ENCODE measurements around the gene RHOU.

The RHOU gene

DNA sequence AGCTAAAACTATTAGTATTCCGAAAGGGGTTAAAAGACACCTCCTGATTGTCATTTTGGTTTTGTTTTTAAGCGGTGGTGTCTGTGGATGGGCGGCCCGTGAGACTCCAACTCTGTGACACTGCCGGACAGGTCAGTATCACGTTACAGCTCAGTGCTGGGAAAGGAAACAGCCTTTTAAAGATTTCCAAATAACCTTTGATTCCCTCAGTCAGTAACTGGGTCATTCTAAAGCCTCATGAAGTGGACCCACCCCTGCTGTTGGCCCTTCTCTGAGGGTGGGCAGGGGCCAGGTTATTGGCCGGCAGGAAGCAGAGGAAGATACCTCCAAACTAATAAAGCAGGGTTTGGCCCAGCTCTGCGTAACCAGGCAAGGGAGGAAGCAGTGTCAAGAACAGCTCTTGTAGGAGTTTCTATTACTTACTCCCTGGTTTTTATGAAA lies 2.3 kb downstream of the RHOU start:
- DNase-seq (ENCODE audit: low read depth): no peak

DNA sequence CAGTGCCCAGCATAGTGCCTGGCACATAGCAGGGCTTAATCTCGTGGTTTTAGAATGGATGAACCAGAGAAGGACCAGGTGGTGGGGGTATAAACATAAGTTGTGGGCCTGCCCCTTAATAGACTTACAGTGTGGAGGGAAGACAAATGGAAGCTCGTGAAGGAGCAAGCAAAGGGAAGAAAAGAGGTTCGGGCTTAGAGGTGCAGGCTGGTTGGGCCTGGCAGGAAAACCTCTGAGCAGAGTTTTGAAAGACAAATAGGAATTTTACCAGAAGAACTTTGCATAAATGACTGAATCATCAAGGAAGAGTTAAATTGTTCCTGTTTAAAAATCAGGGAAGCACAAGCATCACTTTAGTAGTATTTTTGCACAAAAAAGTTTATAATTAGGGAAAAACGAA lies 4.5 kb downstream of the RHOU start:
- DNase-seq (ENCODE audit: low read depth): no peak

DNA sequence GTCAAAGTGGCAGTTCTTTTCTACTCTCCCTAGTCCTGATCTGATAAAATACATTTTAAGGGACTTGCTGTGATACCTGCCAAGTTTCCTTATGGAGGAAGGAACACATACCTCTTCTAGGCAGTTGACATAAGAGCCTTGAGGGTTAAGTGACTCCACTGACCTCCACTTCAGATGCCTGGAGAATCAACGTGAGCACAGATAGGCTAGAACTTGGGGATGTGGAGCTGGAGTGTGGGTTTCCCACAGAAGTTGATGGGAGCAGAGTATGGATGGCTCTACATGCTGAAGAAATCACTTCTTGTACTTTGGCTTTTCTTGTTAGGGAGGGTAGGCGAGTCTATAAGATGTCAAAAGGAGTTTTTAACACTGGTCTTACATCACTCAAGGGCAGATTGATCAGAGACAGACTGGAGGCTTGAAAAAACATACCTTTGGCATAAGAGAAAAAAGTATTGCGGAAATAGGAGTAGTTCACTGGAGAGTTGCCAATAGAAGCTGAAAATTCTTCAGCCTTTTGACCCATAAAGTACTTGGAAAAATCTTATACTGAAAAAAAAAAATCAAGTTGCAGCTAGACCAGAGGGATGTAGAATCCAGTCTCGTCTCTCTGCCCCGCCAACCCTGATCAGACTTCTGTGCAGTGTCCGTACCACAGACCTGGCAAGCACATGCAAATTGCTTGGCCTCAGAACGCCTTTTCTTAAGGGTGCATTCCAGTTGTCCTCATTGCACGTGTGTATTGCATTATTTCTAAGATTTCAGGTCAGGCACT lies 5.5 kb downstream of the RHOU start:
- no peak for DNase-seq (ENCODE audit: low read depth)

DNA sequence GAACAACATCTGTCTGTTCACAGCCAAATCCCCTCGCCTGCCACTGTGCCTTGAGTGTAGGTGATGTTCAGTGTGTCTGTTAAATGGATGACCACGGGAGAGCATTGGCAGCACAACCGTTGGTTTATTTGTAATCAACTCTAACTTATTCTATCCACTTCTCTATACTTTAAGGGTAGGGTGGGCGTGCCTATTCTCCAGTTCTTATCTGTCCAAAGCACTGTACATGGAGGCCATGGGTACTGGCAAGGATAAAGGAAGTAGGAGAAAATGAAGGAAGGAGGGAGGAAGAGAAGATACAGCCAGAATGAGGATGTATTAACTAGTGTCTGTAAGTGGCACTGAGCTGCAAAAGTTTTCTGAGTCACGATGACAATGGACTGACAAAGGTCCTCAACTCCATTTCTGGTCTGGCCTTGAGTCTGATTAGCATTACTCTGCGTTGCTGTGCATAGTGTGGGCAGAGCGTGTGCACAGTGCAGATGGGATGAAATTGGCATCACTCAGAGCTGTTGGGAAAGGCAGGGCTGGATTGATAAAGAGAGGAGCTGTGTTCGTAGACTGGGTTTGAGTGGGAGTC lies 7.1 kb downstream of the RHOU start:
- no peak for DNase-seq (ENCODE audit: low read depth)

DNA sequence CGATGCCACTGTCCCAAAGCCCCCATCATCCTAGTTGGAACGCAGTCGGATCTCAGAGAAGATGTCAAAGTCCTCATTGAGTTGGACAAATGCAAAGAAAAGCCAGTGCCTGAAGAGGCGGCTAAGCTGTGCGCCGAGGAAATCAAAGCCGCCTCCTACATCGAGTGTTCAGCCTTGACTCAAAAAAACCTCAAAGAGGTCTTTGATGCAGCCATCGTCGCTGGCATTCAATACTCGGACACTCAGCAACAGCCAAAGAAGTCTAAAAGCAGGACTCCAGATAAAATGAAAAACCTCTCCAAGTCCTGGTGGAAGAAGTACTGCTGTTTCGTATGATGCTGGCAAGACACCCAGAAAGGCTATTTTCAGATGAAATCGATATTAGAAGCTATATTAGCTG lies 8.1 kb downstream of the RHOU start:
- DNase-seq (ENCODE audit: low read depth): no peak

DNA sequence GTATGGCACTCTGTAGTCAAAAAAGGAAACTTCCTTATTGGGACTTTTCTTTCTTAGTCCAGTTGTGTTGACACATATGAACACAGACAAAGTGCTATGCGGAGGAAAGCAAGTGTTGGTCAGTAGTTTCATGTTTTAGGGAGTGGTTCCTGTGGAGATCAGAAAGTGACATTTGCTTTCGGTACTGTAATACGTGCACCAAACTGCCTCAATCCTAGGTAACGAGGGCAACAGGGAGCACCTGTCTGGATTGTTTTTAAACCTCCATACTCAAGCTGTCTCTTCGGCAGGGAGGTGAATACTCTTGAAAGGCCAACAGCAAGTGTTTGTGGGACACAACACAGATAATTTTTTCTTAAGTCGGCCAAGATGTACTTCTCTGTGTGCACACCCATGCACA lies 9.1 kb downstream of the RHOU start:
- no peak for DNase-seq (ENCODE audit: low read depth)

DNA sequence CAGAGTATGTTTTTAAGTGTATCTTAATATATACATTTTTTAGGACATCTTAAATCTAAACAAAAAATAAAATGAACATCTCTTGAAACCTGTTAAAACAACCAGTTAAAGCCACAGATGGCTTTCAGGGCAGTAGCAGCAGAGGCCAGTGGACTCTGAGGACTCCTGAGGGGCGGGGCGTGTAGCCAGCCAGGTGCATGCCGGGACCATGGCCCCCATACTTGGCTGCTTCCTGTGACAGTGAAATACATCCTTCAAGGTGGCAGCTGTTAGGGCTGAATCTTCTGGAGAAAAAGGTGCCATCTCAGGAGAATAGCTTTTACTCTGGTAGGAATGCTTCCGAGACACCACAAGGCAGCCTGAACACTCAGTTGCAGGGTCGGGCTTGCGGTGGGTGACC lies 9.6 kb downstream of the RHOU start:
- no peak for DNase-seq (ENCODE audit: low read depth)

DNA sequence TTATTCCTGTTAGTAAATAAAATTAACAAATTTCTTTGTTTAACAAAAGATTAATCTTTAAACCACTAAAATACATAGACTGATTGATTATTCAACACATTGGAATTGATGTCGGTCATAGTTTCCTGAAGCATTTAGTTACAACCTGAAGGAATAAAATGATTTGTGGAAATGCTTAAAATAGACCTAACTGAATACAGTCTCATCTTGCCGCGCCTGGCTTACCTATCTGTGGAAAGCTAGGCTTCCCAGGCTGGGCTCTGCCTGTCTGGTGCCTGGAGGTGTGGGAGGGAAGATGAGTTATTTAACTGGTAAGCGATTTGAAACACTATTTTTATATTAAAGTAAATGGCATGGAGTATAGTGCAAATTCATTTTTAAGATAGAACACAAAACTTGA lies 10.2 kb downstream of the RHOU start:
- no peak for DNase-seq (ENCODE audit: low read depth)

DNA sequence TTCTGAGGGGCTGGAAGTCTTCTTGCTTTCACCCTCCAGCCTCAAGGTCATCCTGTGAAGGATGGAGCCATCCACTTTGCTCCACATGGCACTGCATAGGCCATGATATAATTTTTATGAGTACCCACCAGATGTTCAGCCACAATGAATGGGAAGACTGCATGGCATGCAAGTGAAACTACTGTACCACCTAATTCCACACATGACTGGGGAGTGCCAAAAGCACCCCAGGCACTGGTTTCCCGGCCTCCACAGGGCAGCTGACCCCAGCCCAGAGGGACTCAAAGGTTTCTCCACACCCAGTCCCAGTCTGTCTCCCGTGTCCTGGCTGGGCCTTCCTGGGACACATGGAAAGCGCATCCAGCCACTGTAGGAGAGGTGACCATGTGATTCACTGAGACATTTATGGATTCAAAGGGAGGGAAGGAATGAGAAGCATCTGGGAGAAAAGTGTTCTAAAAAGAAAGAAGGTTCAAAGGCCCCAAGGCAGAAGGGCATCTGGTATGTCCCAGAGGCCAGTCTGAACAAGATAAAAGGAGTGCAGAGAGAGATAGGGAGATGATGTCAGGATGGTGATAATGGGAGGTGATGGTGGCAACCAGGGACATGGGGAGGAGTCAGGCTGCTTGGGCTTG lies 12.1 kb downstream of the RHOU start:
- DNase-seq (ENCODE audit: low read depth): no peak

DNA sequence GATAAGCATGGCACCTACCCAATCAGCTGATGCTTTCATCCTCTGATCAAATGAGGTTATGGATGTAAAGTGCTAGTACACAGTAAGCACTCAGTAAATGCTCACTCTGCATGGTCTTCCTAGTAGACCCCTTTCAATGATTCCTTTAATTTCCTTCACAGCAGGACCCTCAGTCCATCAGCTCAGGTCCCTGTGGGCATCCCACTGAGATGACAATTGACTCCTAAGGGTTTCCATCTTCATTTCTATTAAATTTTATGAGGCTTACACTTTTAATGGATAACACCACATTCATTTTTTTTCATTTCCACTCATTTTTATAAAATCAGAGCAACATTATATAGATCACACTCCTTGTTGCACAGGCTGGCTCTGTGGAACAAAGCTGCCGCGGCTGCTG lies 12.8 kb downstream of the RHOU start:
- DNase-seq (ENCODE audit: low read depth): no peak

DNA sequence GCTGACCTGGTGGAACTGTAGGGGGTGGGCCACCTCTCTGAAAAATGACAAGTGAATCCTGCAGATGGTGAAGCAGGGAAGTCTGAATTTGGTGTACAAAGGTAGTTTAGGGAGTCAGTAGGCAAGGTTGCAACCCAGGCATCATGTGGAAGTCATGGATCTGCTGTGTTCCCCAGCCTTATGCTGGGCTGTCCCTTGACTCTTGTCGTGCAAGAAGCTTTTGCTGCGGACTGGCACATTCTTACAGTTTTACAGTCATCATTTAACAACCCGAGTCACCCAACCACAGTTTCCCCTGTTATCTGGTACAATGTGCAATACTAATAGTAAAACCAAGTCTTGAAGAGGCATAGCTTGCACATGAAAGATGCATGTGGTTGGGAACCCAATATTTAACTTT lies 13.2 kb downstream of the RHOU start:
- DNase-seq (ENCODE audit: low read depth): no peak

DNA sequence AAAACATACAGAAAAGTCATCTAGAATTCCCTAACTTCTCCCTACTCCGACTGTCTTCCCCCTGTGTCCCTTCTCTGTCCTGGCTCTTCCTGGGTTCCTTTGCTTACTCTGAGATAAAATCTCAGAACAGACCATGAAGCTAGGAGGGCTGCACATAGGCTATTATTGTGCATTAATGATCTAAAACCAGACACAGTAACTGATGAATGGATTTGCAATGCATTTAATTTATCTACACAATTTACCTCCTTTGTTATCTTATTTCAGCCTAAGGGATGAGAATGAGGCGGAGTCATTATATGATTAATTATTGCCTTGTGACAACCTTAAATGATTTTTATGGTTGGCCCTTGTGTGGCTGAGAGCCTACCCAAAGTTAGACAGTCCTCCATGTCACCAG lies 14.5 kb downstream of the RHOU start:
- no peak for DNase-seq (ENCODE audit: low read depth)

DNA sequence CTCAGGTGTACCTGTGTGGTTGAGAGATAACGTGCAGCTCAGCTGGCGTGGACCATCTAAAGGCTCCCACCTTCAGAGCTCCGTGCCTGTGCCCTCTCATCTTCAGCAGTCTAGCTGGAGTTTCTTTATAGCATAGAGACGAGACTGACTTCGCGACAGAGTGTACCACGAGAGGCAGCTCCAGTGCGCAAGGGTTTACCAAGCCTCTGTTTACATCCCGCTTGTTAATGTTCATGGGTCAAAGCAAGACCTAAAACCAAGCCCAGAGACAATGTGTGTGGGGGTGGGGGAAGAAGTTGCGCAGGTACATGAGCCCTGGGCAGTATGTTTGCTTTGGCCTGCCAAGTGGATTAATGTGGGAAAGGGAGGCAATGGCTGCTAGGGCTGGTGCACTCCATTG lies 15.6 kb downstream of the RHOU start:
- no peak for DNase-seq (ENCODE audit: low read depth)

DNA sequence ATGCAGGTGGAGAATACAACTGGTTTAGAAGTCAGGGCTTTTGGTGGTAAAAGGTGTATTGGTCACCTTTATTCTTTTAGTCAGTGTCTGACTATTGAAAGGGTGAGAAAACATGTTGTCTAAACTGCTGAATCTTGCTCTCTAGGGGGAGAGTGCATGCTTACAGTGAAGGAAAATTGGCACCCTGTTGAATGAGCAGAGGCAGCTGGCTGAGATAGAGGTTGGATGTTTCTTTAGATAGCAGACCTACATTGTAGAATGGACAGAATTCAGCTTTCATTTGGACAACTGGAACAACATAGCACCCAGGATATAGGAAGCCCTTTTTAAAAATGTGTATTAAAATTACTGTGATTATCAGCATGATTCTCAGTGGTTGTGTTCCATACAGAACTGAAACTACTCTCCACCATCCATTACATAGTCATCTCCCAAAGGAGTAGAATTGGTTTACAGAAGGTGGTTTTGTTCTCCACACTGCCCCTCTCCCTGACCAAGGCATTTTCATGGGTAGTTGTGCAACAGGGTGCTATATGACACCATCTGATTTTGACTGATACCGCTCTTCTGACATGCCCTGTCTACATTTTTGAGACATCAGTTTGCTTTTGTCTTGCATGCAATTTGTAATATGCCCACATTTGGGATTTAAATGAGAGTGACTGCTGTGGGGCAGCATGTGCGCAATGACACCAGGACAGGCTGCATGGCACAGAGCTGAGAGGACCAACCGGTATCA lies 16.2 kb downstream of the RHOU start:
- DNase-seq (ENCODE audit: low read depth): no peak

DNA sequence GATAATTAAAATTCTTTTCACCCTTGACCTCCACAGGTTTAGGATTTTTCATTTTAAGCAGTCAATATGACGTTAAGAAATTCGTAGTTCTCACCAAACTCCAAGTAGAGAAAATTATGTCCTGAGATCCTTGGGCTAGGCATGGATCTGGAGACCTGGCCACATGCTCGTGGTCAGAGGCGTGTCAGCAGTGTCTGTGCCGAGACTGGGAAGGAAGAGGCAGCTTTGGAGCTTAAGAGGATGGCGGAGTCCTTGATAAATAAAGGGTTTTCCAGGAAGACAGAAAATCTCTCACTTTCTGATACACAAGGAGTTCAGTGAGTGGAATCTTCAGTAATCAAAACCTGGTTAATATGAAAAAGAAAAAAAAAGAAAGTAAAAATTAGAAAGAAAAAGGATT lies 17.0 kb downstream of the RHOU start:
- no peak for DNase-seq (ENCODE audit: low read depth)

DNA sequence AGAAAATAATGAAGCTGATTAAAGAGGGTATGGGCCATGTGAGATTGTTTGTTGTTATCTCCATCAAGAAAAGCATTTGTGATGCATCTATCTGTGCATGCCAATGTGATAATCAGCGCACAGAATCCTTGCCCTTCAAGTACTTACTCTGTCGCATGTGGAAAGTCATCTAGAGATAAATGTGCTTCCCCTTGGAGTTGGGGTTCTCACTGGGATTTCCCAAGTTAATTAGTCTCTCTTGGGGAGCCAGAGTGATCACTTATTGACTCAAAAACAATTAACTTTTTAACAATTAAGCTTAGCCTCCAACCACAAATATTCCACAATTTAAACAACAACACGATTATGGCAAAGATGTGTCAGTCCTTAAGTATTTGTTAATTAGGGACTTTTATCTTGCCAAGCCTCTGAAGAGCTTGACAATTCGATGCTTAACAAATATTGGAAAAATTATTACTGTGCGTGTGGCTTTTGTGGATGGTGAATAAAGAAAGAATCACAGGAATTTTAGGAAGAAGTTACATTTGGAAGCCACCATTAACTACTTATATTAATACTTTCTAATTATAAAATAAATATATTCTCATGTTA lies 17.5 kb downstream of the RHOU start:
- DNase-seq (ENCODE audit: low read depth): no peak

DNA sequence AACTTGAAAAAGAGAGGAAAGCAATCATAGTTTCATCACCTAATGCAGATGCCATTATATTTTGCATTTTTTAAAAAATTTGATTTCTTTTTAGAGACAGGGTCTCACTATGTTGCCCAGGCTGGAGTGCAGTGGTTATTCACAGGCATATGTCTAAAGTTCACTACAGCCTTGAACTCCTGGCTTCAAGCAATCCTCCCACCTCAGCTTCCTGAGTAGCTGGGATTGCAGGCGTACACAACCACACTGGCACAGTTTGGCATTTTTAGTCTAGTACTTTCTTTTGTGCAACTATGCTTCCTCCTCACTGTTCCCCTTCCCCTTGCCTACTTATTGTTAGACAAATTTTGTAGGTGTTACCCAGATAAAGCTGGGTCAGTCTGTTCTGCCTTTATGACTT lies 18.0 kb downstream of the RHOU start:
- no peak for DNase-seq (ENCODE audit: low read depth)

DNA sequence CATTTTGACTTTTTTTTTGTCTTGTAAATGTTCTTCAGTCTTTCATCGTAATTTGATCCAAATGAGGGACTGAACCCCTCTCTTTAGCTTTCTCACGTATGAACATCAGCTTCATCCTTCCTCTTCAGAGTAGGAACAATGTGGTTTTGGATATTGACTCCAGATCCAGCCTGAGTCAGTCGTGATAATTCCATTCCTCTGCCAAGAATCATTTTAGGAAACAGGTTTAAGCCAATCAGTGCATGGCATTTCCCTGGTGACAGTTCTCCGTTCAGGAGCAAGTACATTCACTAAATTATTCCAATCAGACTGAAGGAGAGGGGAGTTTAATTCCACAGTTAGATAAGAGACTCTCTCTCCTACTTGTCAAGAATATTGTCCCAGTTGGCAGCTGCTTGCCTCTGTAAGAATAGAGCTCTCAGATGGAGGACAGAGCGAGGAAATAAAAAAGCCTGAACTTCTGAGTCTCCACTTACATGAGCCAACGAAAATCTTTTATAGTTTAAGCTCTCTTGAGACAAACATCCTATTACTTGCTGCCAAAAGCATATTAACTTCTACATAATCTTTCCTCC lies 18.6 kb downstream of the RHOU start:
- DNase-seq (ENCODE audit: low read depth): no peak

DNA sequence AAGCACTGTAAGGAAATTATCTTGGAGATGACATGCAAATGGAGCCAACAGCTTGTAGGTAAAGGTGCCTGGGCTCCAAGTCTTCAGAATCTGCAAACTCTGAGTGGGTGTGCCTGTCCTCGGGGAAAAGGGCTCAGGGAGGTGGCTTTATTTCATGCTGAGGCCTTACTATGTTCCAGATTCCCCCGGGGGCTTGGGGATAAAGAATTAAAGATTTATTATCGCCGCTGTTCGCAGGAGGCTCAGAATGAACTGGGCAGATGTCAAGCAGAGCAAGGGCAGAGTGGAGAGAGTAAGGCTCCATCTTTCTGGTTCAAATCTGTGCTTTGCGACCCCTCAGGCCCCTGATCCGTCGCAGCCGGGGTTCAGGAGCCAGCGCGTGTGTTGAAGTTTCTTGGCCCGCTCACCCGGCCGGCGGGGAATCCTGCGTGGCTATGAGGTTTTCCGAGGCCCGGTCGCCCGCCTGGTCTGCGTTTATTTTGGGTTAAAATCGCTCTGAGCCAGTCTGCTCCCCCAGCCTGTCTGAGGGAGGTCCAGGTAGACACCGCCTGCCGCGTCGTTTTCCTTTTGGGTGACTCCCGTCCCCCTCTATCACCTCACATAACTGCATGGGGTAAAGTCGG lies 19.5 kb downstream of the RHOU start:
- no peak for DNase-seq (ENCODE audit: low read depth)

DNA sequence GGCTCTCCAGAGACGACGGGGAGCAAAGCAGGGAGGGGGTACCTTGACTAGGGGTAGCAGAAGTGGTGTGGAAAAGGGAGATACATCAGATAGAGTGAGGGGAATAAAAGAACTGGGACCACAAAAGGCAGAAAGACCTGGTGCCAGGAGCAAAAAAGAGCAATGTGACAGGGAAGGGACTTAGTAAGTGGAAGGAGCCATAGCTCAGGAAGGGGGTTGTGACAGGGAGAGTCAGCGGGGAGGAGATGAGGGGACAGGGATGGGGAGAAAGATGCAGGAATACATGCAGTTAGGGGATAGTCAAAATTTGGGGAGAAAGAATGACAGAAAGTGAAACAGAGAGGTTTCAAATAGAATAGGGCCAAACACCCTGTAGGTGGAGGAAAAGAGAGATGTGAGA lies 20.5 kb downstream of the RHOU start:
- no peak for DNase-seq (ENCODE audit: low read depth)

DNA sequence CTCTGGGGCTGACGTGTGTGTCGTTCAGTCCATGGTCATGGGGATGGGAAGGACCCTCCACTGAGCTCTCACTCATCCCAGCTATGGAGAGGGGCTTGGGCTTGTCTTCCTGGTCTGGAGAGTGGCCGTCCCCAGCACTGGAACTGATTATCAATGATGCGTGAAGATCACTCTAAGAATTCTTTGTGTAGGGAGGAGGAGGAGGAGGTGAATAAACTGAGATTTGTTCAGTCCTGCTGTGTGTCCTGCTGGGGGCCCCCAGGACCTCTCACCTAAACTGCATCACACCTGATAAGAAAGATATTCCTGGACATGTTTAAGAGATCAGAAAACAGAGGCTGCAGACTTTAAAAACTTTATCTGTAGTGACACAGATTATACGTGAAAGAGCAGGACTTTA lies 21.2 kb downstream of the RHOU start:
- DNase-seq (ENCODE audit: low read depth): no peak

DNA sequence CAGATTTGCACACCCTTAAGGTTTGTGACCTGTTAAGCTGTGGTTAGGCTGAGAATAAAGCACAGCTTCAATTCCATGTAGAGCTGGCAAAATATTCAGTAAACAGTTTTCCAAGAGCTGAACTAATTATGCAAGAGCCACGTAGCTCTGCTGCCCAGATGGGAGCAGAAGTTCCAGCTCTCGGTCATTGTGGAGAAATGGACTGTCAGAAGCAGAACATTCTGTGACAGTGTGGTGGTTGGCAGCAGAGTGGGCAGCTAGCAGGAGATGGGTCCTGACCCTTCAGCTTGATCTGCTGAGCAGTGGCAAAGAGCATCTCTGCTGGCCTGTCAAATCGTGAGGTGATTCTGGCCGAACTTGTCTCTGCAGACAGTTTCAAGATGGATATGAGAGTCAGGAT lies 23.2 kb downstream of the RHOU start:
- no peak for DNase-seq (ENCODE audit: low read depth)

Measured in stimulated activated CD8-positive, alpha-beta memory T cell treated with anti-CD3 and anti-CD28 coated beads, Interleukin-12 subunit alpha, Interleukin-12 subunit beta, amount 100 ng/mL, for 4 hours (primary cell).